Ascending aorta (tissue), 2 donors: Measurements from ENCODE around the gene GYG1. TPM values are rescaled to one million over a fixed set of nuclear protein-coding genes. Genes with fewer than 3 reads are reported as not detected.

ENCODE experiments used
- DNase-seq, 2 donors: peaks; one replicate each; pipeline ENCODE4 v3.0.0-alpha.2; 2019; ENCODE audit warnings: low spot score in 2 of 2
- H3K27ac ChIP-seq, 2 donors: fragments of 200-600 bp; sonication (generic); one replicate each; pipeline ENCODE4 v1.5.1; 2016 to 2017; ENCODE audit warnings: mild to moderate bottlenecking in 1 of 2
- H3K27me3 ChIP-seq: fragments of 200-600 bp; sonication (generic); one replicate; pipeline ENCODE4 v1.5.1; 2017
- H3K36me3 ChIP-seq, 2 donors: fragments of 200-600 bp; sonication (generic); one replicate each; pipeline ENCODE4 v1.5.1; 2016
- H3K4me1 ChIP-seq, 2 donors: fragments of 200-600 bp; sonication (generic); one replicate each; pipeline ENCODE4 v1.5.1; 2016 to 2017; ENCODE audit warnings: mild to moderate bottlenecking in 1 of 2
- H3K4me3 ChIP-seq, 2 donors: fragments of 200-600 bp; sonication (generic); one replicate each; pipeline ENCODE4 v1.5.1; 2016 to 2017; ENCODE audit warnings: mild to moderate bottlenecking in 1 of 2
- H3K9me3 ChIP-seq, 2 donors: fragments of 200-600 bp; sonication (generic); one replicate each; pipeline ENCODE4 v1.5.1; 2016
- CTCF ChIP-seq, 3 experiments: fragments of 200-600 bp in 2 of 3; fragments of 450-650 bp in 1 of 3; sonication (generic) in 2 of 3; IDR thresholded peaks; one replicate each; pipeline ENCODE4 v1.5.1; 2016 to 2019; ENCODE audit warnings: antibody characterized with exemption in 3 of 3, mild to moderate bottlenecking in 1 of 3, moderate library complexity in 1 of 3
- intact Hi-C: fragments of 100-400 bp; cut with DNase I; formaldehyde crosslinking; loops from one replicate; pipeline ENCODE4 v1.15.1; 2023
- total RNA-seq: library from RNA; depleted of rRNA; stranded (reverse); fragments of >200 nt; gene quantifications from one replicate; pipeline ENCODE4 v1.1.0, GENCODE V29; 2016

GYG1 gene
- total RNA-seq, 1 donor from 2014 or later = 23.9 TPM

- H3K27me3 ChIP-seq = no peaks in the 10 kb centered on the region
- no peak overlapping the region for H3K27ac ChIP-seq
- intact Hi-C loops = no loop called here
- TF ChIP-seq CTCF (IDR thresholded peaks at IDR 0.05) = no peak
- no peaks in the 10 kb centered on the region for H3K9me3 ChIP-seq
- no peak for DNase-seq
- H3K36me3 ChIP-seq = peaks cover 15 to 44% of the 10 kb centered on the region in 2 donors
- peaks cover 5 to 39% of the 10 kb centered on the region in 2 donors for H3K4me1 ChIP-seq
- H3K4me3 ChIP-seq = no peak overlapping the region
These were observed 30.5 kb downstream of the GYG1 start for GRCh38 chr3:149021830-149022229.

- Histone ChIP-seq H3K27me3 (no peaks in the 10 kb centered on the region), H3K4me3 (no peak overlapping the region), H3K36me3 (peaks cover 25 to 62% of the 10 kb centered on the region in 2 donors), H3K4me1 (peaks cover 0 to 24% of the 10 kb centered on the region in 2 donors), H3K27ac (no peak overlapping the region), H3K9me3 (no peaks in the 10 kb centered on the region)
- no peak for DNase-seq
- TF ChIP-seq CTCF (IDR thresholded peaks at IDR 0.05) = no peak
- intact Hi-C loops = no loop called here
These were observed 32.6 kb downstream of the GYG1 start for GRCh38 chr3:149023951-149024350.

GRCh38 chr3:149026718-149027117 is 35.4 kb downstream of the GYG1 start:
- Histone ChIP-seq H3K4me1 (peaks cover 0 to 2% of the 10 kb centered on the region in 2 donors), H3K9me3 (no peaks in the 10 kb centered on the region), H3K27ac (peak overlapping the region in 1 of 2 donors; percentile 15), H3K4me3 (no peak overlapping the region), H3K27me3 (no peaks in the 10 kb centered on the region), H3K36me3 (peaks cover 29 to 72% of the 10 kb centered on the region in 2 donors)
- intact Hi-C loops = no loop called here
- no peak for TF ChIP-seq CTCF (IDR thresholded peaks at IDR 0.05)
- DNase-seq = no peak

GRCh38 chr3:149031096-149031495 is 39.8 kb downstream of the GYG1 start:
- no peak for DNase-seq
- H3K36me3 ChIP-seq = peaks cover 15 to 39% of the 10 kb centered on the region in 2 donors
- no peak overlapping the region for H3K4me3 ChIP-seq
- no peaks in the 10 kb centered on the region for H3K27me3 ChIP-seq
- H3K27ac ChIP-seq = no peak overlapping the region
- no peak for TF ChIP-seq CTCF (IDR thresholded peaks at IDR 0.05)
- intact Hi-C loops = no loop called here
- no peaks in the 10 kb centered on the region for H3K9me3 ChIP-seq
- H3K4me1 ChIP-seq = no peaks in the 10 kb centered on the region

- peaks cover 11 to 30% of the 10 kb centered on the region in 2 donors for H3K36me3 ChIP-seq
- TF ChIP-seq CTCF (IDR thresholded peaks at IDR 0.05) = no peak
- no peaks in the 10 kb centered on the region for H3K27me3 ChIP-seq
- no peaks in the 10 kb centered on the region for H3K9me3 ChIP-seq
- H3K27ac ChIP-seq = no peak overlapping the region
- H3K4me3 ChIP-seq = no peak overlapping the region
- intact Hi-C loops = no loop called here
- H3K4me1 ChIP-seq = no peaks in the 10 kb centered on the region
- DNase-seq = no peak
These were observed 46.3 kb downstream of the GYG1 start for GRCh38 chr3:149037684-149038083.

- Histone ChIP-seq H3K27ac (no peak overlapping the region), H3K9me3 (no peaks in the 10 kb centered on the region), H3K4me1 (no peaks in the 10 kb centered on the region), H3K27me3 (no peaks in the 10 kb centered on the region), H3K4me3 (no peak overlapping the region), H3K36me3 (peaks cover 11 to 30% of the 10 kb centered on the region in 2 donors)
- TF ChIP-seq CTCF (IDR thresholded peaks at IDR 0.05) = no peak
- intact Hi-C loops = no loop called here
- no peak for DNase-seq
These were observed 47.0 kb downstream of the GYG1 start for GRCh38 chr3:149038322-149038721.
